ENCODE measurements around the gene UNC5A.

- TF ChIP-seq E2F5 (CRISPR knock-in tag; IDR thresholded peaks at IDR 0.05) (no peak), SAFB (IDR thresholded peaks at IDR 0.05; ENCODE audit: borderline replicate concordance, low read depth, low read length) (no peak), ZNF639 (CRISPR knock-in tag; conservative IDR thresholded peaks at IDR 0.05 in 1 of 2, IDR thresholded peaks at IDR 0.05 in 1 of 2) (no peak), BRCA1 (IDR thresholded peaks at IDR 0.05) (no peak), BRCA1 (CRISPR knock-in tag; IDR thresholded peaks at IDR 0.05) (no peak), ZBTB2 (IDR thresholded peaks at IDR 0.05) (no peak), CTCF (IDR thresholded peaks at IDR 0.05 in 2 of 3, conservative IDR thresholded peaks at IDR 0.05 in 1 of 3; ENCODE audit: insufficient read depth in 2 of 3, low read depth in 1 of 3, low read length in 3 of 3) (no peak), FOXP4 (CRISPR knock-in tag; IDR thresholded peaks at IDR 0.05; ENCODE audit: borderline replicate concordance) (no peak), ETS2 (tag; IDR thresholded peaks at IDR 0.05; ENCODE audit: borderline replicate concordance, poor library complexity, severe bottlenecking) (no peak), POLR2A (conservative IDR thresholded peaks at IDR 0.05) (no peak)
Observed at GRCh38 chr5:176908675-176909368, 98.5 kb downstream of the UNC5A start.
